ENCODE measurements around the gene ERCC6. TPM values are rescaled to one million over a fixed set of nuclear protein-coding genes. Genes with fewer than 3 reads are reported as not detected.
A peak's percentile ranks its signal among the peaks of the same experiment; 100 is the strongest.

The ERCC6 gene
- total RNA-seq, 1 experiment from 2014 or later, result 49.7 TPM

- H3K36me3 ChIP-seq (ENCODE audit: low read depth), result 0 out of 2 replicates have a peak, but pooled peaks cover 5% of the 10 kb centered on the region
- peak overlapping the region; percentile 5; the same call in 1 of the 2 replicates for H3K4me3 ChIP-seq
- no peak for TF ChIP-seq EZH2 (IDR thresholded peaks at IDR 0.05; ENCODE audit: low read depth)
- TF ChIP-seq CTCF (conservative IDR thresholded peaks at IDR 0.05), result no peak
- peaks cover 46% of the 10 kb centered on the region for H3F3A ChIP-seq (ENCODE audit: insufficient read depth, low read depth)
- peaks cover 31% of the 10 kb centered on the region for H3K9me3 ChIP-seq (ENCODE audit: insufficient read depth, low read depth)
- POLR2A ChIA-PET (ENCODE audit: unreplicated experiment), result interaction anchor here (0.5 to 3.1 kb wide), 2 partner anchors 11 to 19 kb away, joined by 11 to 57 read pairs; partner anchors contain the start of gene ERCC6
- intact Hi-C loops (cut with micrococcal nuclease; ENCODE audit: unreplicated experiment), result loop anchor here (1.0 to 2.0 kb wide), 2 partner anchors 20 to 43 kb away; no protein-coding TSS in a partner anchor
- CTCF ChIA-PET, result interaction anchor here (1.2 kb wide), 1 partner anchor 11 kb away, joined by 13 read pairs; the partner anchor contains the start of gene ERCC6
- H3K9me2 ChIP-seq (ENCODE audit: insufficient read depth), result no peaks in the 10 kb centered on the region
- H4K20me1 ChIP-seq (ENCODE audit: insufficient read depth), result no peaks in the 10 kb centered on the region
- H3K4me2 ChIP-seq, result peak overlapping the region; percentile 57
- DNase-seq, result no peak
- no peak overlapping the region for H2AFZ ChIP-seq
- H3K4me1 ChIP-seq (replicated peaks; ENCODE audit: insufficient read depth), result peaks cover 48% of the 10 kb centered on the region
- no peaks in the 10 kb centered on the region for H3K79me2 ChIP-seq (ENCODE audit: low read depth)
- H3K27ac ChIP-seq, result peak overlapping the region; percentile 89
- BruUV-seq (replicated peaks), result TSS peak; percentile 95
- no peaks in the 10 kb centered on the region for H3K27me3 ChIP-seq (ENCODE audit: insufficient read depth, low read depth)
Observed at GRCh38 chr10:49549640-49550346, 10.9 kb upstream of the ERCC6 start.

DNA sequence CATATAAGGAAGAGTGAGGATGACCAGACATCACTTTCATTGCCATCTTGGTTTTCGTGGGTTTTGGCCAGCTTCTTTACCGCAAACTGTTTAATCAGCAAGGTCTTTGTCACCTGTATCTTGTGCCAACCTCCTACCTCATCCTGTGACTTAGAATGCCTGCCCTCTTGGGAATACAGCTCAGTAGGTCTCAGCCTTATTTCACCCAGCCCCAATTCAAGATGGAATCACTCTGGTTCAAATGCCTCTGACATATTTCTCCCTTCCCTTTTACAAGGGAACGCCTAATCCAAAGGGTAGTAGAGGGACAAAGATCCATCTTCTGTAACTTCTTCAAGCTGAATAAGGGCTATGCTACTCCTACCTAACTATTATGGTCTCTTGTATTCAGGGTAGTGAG, 4.7 kb upstream of the ERCC6 start:
- Histone ChIP-seq H3K4me1 (replicated peaks; ENCODE audit: insufficient read depth) (peaks cover 12% of the 10 kb centered on the region), H3K36me3 (ENCODE audit: low read depth) (no peaks in the 10 kb centered on the region), H2AFZ (no peak overlapping the region), H3K9me3 (ENCODE audit: insufficient read depth, low read depth) (peaks cover 13% of the 10 kb centered on the region; the same call in 1 of the 2 replicates), H3K79me2 (ENCODE audit: low read depth) (no peaks in the 10 kb centered on the region), H4K20me1 (ENCODE audit: insufficient read depth) (no peaks in the 10 kb centered on the region), H3F3A (ENCODE audit: insufficient read depth, low read depth) (peaks cover 14% of the 10 kb centered on the region; the same call in 1 of the 2 replicates), H3K4me3 (no peak overlapping the region), H3K4me2 (no peak overlapping the region), H3K27me3 (ENCODE audit: insufficient read depth, low read depth) (no peaks in the 10 kb centered on the region), H3K9me2 (ENCODE audit: insufficient read depth) (no peaks in the 10 kb centered on the region), H3K27ac (no peak overlapping the region)
- ChIA-PET POLR2A (ENCODE audit: unreplicated experiment) (no interaction called here), CTCF (no interaction called here)
- no TSS peak for BruUV-seq (replicated peaks)
- TF ChIP-seq EZH2 (IDR thresholded peaks at IDR 0.05; ENCODE audit: low read depth) (no peak), CTCF (conservative IDR thresholded peaks at IDR 0.05) (no peak)
- DNase-seq, result no peak
- intact Hi-C loops (cut with micrococcal nuclease; ENCODE audit: unreplicated experiment), result no loop called here

DNA sequence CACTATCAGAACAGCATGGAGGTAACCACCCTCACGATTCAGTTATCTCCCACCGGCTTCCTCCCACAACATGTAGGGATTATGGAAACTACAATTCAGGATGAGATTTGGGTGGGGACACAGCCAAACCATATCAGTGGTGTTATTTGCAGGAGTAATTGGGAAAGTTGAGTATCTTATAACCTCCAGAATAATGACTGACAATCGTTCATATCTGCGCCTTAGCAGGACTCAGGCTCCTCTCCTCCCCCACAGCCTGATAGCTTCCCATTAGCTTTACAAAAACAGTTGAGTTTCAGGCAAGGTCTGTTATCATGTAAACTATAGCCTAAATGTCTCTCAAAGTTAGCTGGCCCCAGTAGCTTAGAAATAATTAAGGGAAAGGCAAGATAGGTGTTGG, 3.4 kb upstream of the ERCC6 start:
- H3K4me3 ChIP-seq, result no peak overlapping the region
- POLR2A ChIA-PET (ENCODE audit: unreplicated experiment), result no interaction called here
- H3F3A ChIP-seq (ENCODE audit: insufficient read depth, low read depth), result peaks cover 14% of the 10 kb centered on the region; the same call in 1 of the 2 replicates
- no peaks in the 10 kb centered on the region for H3K27me3 ChIP-seq (ENCODE audit: insufficient read depth, low read depth)
- no peak overlapping the region for H2AFZ ChIP-seq
- intact Hi-C loops (cut with micrococcal nuclease; ENCODE audit: unreplicated experiment), result no loop called here
- H3K79me2 ChIP-seq (ENCODE audit: low read depth), result peaks cover 12% of the 10 kb centered on the region
- BruUV-seq (replicated peaks), result no TSS peak
- TF ChIP-seq EZH2 (IDR thresholded peaks at IDR 0.05; ENCODE audit: low read depth) (no peak), CTCF (conservative IDR thresholded peaks at IDR 0.05) (no peak)
- no peak for DNase-seq
- no peaks in the 10 kb centered on the region for H3K36me3 ChIP-seq (ENCODE audit: low read depth)
- H4K20me1 ChIP-seq (ENCODE audit: insufficient read depth), result peaks cover 6% of the 10 kb centered on the region; the same call in 1 of the 2 replicates
- CTCF ChIA-PET, result no interaction called here
- no peak overlapping the region for H3K27ac ChIP-seq
- H3K4me1 ChIP-seq (replicated peaks; ENCODE audit: insufficient read depth), result peaks cover 20% of the 10 kb centered on the region
- no peaks in the 10 kb centered on the region for H3K9me2 ChIP-seq (ENCODE audit: insufficient read depth)
- H3K4me2 ChIP-seq, result no peak overlapping the region
- H3K9me3 ChIP-seq (ENCODE audit: insufficient read depth, low read depth), result peaks cover 13% of the 10 kb centered on the region; the same call in 1 of the 2 replicates

Data from PC-9 (cell line).